ENCODE results near the gene NABP2.

The NABP2 gene

DNA sequence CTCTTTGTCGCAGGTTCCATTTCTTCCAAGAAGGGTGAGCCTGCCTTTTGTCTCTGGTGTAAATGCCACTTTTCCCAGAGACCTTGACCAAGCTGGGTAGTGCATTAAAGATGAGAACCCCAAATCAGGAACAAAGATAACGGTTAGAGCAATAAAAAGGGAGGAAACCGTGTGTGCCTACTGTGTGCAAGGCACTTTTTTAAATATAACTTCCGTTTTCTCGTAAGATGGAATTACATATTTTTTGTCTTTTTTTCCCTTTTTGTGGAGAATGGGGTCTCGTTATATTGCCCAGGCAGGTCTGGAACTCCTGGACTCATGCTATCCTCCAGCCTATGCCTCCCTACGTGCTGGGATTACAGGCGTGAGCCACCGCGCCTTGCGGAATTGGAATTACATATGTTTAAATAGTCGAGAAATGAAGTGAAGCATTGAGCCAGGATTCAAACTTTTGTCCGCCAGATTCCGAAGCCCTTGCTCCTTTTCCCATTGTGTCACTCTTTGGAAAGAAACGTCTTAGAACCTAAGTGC, 506 bp upstream of the NABP2 start:
- TF ChIP-seq, protein P1, sequence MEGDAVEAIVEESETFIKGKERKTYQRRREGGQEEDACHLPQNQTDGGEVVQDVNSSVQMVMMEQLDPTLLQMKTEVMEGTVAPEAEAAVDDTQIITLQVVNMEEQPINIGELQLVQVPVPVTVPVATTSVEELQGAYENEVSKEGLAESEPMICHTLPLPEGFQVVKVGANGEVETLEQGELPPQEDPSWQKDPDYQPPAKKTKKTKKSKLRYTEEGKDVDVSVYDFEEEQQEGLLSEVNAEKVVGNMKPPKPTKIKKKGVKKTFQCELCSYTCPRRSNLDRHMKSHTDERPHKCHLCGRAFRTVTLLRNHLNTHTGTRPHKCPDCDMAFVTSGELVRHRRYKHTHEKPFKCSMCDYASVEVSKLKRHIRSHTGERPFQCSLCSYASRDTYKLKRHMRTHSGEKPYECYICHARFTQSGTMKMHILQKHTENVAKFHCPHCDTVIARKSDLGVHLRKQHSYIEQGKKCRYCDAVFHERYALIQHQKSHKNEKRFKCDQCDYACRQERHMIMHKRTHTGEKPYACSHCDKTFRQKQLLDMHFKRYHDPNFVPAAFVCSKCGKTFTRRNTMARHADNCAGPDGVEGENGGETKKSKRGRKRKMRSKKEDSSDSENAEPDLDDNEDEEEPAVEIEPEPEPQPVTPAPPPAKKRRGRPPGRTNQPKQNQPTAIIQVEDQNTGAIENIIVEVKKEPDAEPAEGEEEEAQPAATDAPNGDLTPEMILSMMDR (IDR thresholded peaks at IDR 0.05; ENCODE audit: extremely low read depth, missing control alignments): no peak
- DNase-seq (ENCODE audit: low spot score): no peak

DNA sequence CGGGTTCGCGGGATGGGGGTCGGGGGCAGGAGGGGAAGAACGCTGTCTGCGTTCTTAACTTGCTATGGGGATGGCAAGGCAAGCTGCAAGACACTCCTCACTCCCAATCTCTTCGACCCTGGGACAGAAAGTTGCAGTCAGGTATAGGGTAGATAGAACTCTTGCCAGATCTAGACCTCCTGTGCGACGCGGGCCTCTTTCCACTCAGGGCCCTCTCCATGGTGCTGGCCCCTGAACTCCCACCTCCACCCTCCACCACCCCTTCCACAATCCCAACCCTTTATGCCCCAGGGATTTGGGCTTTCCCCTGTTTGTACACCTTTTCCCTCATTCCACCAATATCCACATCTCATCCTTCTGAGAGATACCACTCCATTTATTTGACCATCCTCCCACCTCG, 812 bp downstream of the NABP2 start:
- peak; percentile 15 for DNase-seq (ENCODE audit: low spot score)
- TF ChIP-seq, protein P1 (IDR thresholded peaks at IDR 0.05; ENCODE audit: extremely low read depth, missing control alignments): no peak

DNA sequence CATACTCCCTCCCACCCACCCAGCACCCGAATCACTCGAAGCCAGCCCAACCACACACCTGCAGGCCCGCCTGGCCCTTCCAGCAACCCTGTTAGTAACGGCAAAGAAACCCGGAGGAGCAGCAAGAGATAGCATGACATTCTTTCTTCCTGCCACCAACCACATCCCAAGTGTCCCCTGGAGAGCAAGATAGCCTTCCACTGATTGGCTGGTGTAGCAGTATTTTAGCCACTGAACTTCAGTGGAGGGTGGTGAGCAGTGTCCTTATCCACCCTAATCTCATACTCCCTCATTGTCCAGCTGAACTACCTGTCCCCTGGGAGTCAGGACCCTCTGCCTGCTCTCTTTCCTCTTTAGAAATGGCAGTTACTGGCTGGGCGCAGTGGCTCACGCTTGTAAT, 4.9 kb downstream of the NABP2 start:
- DNase-seq (ENCODE audit: low spot score): no peak
- TF ChIP-seq, protein P1 (IDR thresholded peaks at IDR 0.05; ENCODE audit: extremely low read depth, missing control alignments): no peak

DNA sequence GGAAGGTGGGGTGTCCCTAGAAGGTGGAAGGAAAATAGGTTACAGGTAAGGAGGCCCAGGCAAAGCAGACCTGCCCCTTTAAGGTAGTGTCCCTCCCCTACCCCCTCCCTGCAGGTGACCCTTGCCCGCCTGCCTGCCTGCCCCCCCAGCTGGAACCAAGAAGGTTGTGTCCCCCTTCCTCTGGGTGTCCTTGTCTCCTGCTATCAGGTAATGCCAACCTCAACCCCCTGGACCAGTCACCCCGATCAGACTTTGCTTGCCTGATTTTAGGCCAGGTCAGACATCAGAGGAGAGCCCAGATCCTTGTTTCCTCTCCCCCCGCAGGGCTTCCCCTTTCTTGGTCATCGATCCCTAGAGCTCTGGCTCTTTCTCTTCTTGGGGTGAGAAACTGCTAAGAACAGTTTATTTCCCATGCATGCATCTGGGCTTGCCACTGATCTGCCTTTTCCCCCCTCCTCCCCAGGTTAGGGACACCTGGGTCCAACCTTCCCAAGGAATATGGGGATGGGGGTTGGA, 5.8 kb downstream of the NABP2 start, which contains the start of gene SLC39A5:
TSS of gene SLC39A5 (plus strand) at position 136 of the 516 bp plus-strand sequence. CDS start 1,224 bp downstream, outside the sequence.
- DNase-seq (ENCODE audit: low spot score): no peak
- TF ChIP-seq, protein P1 (IDR thresholded peaks at IDR 0.05; ENCODE audit: extremely low read depth, missing control alignments): no peak

DNA sequence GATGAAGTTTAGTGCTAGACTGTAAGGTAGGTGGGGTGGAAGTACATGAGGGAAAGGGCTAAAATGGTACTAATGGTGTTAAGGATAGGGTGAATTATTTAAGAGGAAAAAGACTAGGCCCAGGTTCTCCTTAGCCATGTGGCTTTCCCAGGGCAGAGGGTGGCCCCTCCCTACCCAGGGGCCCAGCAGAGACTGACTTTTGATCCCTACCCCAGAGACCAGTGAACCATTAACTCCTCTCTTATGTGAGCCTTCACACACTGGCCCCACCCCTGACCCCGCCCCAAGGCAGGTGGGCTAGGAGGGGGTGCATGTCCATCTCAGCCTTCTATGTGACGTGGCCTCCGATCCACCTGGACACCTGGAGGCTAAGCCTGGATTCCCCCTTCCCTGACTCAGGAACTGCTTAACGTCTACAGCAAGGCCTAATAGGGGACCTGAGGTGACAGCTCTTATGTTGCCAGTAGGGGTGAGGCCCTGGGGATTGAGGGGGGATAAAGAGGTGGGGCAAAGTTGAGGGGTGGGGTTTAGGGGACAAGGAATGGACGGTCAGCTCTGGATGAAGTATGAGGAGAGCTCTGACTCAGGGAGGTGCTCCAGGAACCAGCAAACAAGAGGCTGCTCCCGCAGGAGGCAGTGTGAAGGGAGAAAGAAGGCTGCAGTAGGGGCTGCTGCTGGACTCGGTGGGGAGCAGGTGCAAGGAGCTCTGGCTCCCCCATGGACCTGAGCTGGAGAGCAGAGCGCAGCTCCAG, 6.5 kb downstream of the NABP2 start:
- TF ChIP-seq, protein P1 (IDR thresholded peaks at IDR 0.05; ENCODE audit: extremely low read depth, missing control alignments): no peak

DNA sequence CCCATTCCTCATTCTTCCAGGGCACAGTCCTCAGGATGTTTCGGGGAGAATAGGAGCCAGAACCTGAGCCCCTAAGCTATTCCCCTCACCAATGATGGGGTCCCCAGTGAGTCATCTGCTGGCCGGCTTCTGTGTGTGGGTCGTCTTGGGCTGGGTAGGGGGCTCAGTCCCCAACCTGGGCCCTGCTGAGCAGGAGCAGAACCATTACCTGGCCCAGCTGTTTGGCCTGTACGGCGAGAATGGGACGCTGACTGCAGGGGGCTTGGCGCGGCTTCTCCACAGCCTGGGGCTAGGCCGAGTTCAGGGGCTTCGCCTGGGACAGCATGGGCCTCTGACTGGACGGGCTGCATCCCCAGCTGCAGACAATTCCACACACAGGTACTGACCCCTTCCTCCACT, 7.0 kb downstream of the NABP2 start:
- TF ChIP-seq, protein P1 (IDR thresholded peaks at IDR 0.05; ENCODE audit: extremely low read depth, missing control alignments): no peak

More for the DNA sequence above, 6.5 kb downstream of the NABP2 start:
- DNase-seq (ENCODE audit: low spot score): no peak

DNA sequence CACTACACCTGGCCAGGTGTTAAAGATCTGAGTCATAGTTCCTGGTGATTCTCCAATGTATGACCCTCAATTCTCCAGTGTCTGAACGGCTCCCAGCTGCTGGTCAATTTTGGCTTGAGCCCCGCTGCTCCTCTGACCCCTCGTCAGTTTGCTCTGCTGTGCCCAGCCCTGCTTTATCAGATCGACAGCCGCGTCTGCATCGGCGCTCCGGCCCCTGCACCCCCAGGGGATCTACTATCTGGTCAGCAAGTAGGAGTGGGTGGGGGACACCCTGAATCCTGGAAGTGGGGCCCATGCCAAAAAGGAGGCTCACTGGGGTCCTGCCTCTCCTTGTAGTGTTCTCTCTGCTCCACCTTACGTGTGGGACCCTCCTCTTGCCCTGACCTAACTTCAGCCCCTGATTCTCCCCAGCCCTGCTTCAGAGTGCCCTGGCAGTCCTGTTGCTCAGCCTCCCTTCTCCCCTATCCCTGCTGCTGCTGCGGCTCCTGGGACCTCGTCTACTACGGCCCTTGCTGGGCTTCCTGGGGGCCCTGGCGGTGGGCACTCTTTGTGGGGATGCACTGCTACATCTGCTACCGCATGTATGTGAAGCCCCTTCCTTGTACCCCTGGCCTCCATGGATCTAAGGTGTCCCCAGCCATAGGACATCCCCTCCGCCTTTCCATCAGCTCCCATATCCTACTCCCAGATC, 10.7 kb downstream of the NABP2 start:
- DNase-seq (ENCODE audit: low spot score): no peak
- TF ChIP-seq, protein P1 (IDR thresholded peaks at IDR 0.05; ENCODE audit: extremely low read depth, missing control alignments): no peak

More for the DNA sequence above, 7.0 kb downstream of the NABP2 start:
- DNase-seq (ENCODE audit: low spot score): no peak

Data from GM20000 (cell line).